CD1c-positive myeloid dendritic cell (primary cell): ENCODE measurements around the gene SMPX.
"Not testable (repeated sequence)": the region's sequence is repeated elsewhere in the genome, so short reads cannot be mapped to it uniquely, and the experiment has no call there.

Source experiments
- DNase-seq: peaks from one replicate; pipeline ENCODE4 v3.0.0-alpha.2; 2016; ENCODE audit errors: extremely low spot score

SMPX gene

GRCh38 chrX:21757960-21758359 lies at the start of gene SMPX:
Gene SMPX, minus strand, starts transcription at chrX:21758116. Its CDS starts 3,826 bp downstream, at chrX:21754290.
- DNase-seq, result no peak

DNA sequence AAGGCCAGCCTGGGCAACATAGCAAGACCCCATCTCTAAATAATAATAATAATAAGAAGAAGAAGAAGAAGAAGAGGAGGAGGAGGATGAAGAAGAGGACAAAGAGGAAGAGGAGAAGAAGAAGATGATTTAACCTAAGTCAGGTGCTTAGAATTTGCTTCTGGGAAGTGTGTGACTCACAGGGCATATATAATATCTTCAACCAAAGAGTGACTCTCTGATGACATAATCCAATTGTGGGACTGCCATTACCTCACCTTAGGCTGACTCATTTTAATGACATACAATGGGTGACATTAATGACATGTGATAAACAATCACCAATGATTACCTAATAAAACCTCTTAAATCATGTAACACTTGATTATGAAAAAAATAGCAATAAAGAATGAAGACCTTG lies 48.8 kb upstream of the SMPX start:
- peak; percentile 1 for DNase-seq

- no peak for DNase-seq
Observed at GRCh38 chrX:21802839-21803238, 44.9 kb upstream of the SMPX start.

DNA sequence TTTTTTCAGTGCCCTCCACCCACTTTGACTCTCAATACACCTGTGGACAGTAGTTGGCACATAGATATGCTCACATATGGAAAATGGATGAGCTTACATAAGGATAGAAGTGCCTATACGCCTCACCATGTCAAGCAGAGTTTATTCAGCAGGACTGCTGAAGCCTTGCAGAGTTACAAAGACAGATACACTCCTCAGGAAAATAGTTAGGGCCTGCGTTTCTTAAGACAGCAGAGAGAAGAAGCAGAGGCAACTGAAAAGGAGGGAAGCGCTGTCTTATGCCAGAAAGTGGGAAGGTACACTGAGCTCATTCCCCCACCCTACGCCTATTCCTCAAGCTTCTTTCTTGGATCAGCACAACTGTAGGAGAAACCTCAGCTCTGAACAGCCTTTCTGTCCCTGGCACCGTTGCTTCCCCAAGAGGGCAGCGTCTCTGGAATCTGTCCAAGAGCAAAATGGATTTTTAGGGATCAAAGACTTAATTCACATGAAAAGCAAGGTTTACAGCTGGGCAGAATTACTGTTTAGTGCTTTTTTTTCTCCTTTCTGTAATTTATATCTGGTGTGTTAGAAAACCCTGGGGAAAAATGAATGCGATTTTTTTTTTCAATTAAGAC lies 44.2 kb upstream of the SMPX start:
- DNase-seq, result no peak

GRCh38 chrX:21800344-21800770 lies 42.4 kb upstream of the SMPX start:
- DNase-seq, result no peak

DNA sequence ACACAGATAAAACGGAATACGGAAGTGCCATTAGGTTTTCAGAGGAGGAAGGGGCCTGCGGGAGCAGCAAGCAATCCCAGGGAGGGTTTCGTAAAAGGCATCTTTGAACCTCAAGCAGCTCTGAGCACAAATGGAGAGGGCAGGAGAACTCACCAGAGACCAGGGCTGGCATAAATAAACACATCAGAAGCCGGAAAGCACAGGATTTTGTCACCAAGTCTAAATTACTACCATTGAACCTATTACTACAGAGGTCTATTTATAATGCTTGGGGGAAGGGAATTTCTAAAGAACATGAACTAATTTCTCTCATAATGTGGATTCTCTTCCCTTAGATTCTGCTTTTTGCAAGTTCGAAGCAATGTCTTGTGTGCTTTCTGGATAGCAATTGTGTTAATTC lies 41.9 kb upstream of the SMPX start:
- DNase-seq, result no peak

GRCh38 chrX:21798677-21799219 lies 40.8 kb upstream of the SMPX start:
- no peak for DNase-seq

DNA sequence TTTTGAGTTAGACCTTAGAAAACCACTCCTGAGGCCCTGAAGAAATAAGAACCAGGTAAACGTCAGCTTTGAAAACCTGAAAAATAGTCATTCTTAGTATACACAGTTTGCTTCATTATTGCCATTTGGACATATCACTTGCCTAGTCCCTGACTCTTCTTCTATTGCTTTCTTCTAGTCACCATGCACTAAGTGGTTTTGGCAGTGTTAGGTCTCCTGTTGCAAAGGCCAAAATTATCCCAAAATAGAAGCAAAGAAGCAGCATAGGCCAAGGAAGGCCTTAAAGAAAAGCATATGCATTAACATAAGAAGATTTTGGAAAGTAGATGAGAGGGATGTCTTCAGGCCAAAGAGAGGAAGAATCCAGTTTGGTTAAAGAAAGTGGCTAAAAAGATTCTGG lies 24.1 kb upstream of the SMPX start:
- no peak for DNase-seq

DNA sequence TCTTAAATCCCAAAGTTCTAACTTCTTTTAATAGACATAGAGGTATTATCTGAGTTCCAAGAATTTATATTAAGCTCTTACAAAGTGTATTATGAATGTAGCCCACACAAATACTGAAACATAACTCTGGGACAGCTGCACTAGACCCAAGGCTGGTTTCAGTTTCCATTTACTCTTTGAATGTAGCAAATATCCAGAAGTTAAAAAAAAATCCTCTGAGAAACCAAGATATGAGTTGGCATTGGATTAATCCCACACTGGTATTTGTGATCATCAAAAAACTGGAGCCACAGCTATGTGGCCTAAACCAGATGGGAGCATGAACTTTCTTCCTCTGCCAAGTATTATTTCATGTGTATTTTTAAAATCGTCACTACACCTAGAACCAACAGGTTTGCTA lies 23.6 kb upstream of the SMPX start:
- no peak for DNase-seq

DNA sequence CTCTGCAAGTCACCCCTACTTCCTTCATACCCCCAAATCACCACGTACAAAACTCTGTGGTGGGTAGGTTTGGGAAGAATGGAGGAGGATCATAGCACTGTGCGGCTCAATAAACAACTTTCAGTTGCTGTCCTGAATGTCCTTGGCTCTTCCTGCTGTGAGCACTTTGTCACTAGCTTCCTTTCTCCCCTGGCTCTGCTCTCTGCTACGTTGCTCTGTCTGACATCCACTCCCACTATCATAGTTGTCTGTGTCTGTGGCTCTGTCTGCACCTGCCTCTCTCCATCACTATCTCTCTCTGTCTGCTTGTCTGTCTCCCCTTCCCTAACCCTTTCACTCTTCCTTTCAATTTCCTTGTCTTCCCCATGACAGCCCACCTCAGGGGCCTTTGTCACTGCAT lies 21.2 kb upstream of the SMPX start:
- DNase-seq, result no peak

GRCh38 chrX:21778236-21778635 lies 20.3 kb upstream of the SMPX start:
- no peak for DNase-seq

DNA sequence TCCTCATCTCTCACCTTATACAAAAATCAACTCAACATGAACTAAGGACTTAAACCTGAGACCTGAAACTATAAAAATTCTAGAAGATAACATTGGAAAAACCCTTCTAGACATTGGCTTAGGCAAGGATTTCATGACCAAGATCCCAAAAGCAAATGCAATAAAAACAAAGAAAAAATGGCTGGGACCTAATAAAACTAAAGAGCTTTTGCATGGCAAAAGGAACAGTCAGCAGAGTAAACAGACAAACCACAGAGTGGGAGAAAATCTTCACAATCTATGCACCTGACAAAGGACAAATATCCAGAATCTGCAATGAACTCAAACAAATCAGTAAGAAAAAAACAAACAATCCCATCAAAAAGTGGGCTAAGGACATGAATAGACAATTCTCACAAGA lies 17.2 kb upstream of the SMPX start:
- not testable (repeated sequence) for DNase-seq

GRCh38 chrX:21773036-21773435 lies 15.1 kb upstream of the SMPX start:
- not testable (repeated sequence) for DNase-seq

DNA sequence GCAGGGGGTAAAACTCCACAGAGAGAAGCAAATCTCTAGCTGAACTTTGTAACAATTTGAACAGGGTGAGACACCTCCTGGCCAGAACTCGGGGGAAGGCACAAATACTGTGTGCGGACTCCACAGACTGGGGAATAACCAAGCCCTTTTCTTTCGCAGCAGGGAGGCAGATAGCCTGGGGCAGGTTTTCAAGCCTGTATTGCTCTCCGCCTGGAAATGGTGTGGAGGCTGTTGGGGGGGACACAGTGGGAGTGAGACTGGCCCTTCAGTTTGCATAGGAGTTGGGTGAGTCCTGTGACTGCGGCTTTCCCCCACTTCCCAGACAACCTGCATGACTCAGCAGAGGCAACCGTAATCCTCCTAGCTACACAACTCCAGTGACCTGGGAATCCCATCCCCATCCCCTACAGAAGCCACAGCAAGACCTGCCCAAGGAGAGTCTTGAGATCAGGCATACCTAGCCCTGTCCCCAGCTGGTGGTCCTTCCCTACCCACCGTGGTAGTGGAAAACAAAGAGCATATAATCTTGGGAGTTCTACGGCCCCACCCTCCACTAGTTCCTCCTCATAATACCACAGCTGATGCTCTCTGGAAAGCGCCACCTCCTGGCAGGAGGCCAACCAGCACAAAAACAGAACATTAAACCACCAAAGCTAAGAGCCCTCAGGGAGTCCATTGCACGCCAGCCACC lies 12.9 kb upstream of the SMPX start:
- no peak for DNase-seq

DNA sequence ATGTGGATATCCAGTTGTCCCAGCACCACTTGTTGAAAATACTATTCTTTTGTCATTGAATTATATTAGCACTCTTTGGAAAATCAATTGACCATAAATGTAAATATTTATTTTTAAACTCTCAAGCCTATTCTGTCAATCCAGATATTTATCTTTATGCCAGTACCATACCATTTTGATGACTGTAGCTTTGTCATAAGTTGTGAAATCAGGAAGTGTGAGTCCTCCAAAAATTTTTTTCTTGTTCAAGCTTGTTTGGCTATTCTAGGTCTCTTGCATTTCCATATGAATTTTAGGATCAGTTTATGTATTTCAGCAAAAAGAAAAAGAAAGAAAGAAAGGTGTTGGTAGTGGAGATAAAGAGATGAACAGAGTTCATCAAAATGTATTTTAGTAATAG lies 8.2 kb upstream of the SMPX start:
- DNase-seq, result no peak

GRCh38 chrX:21764008-21764407 lies 6.1 kb upstream of the SMPX start:
- DNase-seq, result no peak

- DNase-seq, result no peak
Observed at GRCh38 chrX:21758488-21758887, 572 bp upstream of the SMPX start.

GRCh38 chrX:21756785-21757529 lies 959 bp downstream of the SMPX start:
- DNase-seq, result no peak

- DNase-seq, result no peak
Observed at GRCh38 chrX:21749924-21750323, 8.0 kb downstream of the SMPX start.

- DNase-seq, result no peak
Observed at GRCh38 chrX:21748235-21748634, 9.7 kb downstream of the SMPX start.

DNA sequence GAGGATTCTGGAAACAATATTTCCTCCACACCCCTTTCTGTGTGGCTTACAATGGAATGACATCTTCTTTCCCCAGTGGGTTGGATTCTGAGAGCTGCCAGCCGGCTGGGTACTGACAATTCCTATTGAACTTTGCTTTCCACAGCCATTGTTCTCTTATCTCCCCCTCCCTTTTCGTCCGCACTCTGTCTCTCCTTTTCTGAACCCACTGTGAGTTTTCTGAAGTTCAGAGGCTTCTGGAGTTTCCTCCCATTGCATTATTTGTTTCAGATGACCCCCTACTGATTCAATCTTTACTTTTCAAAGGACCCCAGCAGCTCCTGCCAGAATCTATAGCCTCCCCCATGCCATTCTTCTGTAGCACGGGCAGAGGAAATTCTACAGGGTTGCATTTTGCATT lies 10.4 kb downstream of the SMPX start:
- no peak for DNase-seq

DNA sequence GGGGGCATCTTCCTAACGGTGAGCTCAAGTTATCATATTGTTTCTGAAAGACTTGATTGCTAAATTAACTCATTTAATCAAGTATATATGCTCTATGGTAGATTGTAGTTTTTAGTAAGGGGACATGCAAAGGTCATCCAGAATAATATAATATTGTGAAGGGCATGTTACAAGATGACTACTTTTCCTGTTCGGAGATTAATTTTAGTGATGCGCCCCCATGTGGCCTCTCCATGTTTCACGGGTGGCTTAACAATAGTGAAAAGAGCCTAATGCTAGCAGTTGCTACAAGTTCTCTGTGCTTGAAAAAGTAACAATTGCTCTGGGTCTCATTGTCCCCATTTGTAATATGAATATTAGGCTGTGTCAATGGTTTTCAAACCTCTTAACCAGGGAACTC lies 12.2 kb downstream of the SMPX start:
- peak; percentile 37 for DNase-seq

DNA sequence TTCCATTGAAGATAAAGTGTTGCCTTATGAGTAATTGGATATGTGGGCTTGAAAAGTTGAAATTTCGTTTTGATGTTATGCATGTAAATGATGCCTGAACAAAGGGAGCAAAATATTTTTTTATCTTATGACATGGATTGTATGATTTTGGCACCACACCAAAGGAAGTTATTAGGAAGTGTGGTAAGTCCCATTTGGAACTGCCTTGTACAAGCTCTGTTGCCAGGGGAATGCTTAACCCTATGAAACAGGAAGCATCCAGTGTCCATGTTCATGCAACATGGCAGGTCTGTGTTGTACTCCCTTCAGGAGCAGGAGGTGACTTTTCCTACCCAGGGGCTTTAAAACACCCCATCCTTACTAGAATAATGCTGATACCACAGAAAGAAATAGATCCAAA lies 13.2 kb downstream of the SMPX start:
- no peak for DNase-seq
